Hypothalamus (tissue), 51 donors: Measurements from ENCODE around the gene G6PC2.
"Not testable (repeated sequence)": the region's sequence is repeated elsewhere in the genome, so short reads cannot be mapped to it uniquely, and the experiment has no call there.

ENCODE experiments used
- DNase-seq, 51 donors: peaks; one replicate each; lab custom pipeline; 2025; lab: John Stamatoyannopoulos, UW

G6PC2 gene, protein sequence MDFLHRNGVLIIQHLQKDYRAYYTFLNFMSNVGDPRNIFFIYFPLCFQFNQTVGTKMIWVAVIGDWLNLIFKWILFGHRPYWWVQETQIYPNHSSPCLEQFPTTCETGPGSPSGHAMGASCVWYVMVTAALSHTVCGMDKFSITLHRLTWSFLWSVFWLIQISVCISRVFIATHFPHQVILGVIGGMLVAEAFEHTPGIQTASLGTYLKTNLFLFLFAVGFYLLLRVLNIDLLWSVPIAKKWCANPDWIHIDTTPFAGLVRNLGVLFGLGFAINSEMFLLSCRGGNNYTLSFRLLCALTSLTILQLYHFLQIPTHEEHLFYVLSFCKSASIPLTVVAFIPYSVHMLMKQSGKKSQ

DNA sequence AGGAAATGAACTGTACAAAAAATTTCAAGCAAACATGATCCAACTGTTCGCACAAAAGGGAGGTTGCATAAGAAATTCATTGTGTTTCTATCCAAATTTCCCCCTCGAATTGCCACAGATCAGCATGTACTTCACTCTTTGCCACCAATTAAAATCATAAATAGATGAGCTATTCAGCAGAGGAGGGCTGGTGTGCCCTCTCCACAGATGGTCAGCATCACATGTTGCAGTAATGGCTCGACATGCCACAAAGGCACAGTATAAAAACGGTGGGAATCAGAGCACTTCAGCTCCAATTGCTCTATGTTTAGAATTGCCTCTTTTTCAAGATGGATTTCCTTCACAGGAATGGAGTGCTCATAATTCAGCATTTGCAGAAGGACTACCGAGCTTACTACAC is at the start of gene G6PC2:
G6PC2 (plus strand) TSS at position 289 of the 400 bp plus-strand sequence; CDS start at position 330, 41 bp downstream.
- DNase-seq: peak in 4 of 51 donors; percentile 1 to 4 (median 2)

DNA sequence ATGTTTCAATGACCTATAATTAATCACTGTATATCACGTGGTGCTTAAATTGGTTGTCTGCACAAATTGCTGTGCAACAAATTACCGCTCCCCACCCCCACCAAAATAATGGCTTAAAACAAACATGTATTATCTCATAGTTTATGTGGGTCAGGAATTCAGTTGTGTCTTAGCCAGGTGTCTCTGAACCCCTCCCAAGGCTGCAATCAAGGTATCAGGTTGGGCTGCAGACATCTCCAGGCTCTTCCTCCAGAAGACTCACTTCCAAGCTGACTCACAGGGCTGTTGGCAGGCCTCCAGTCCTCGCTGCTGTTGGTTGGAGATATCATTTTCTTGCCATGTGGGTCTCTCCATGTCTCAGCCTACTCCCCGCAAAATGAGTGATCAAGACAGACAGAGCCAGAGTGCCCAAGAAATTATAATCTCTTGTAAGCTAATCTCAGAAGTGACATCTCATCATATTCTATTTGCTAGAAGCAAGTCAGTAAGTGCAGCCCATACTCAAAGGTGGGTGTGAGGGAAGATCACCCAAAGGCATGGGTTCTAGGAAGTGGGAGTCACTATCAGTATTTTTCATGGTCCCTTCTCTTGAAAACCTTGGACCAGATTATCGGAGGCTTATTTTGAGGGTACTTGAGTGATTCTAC is 49.3 kb upstream of the G6PC2 start:
- peak in 1 of 51 donors; percentile 49 for DNase-seq

DNA sequence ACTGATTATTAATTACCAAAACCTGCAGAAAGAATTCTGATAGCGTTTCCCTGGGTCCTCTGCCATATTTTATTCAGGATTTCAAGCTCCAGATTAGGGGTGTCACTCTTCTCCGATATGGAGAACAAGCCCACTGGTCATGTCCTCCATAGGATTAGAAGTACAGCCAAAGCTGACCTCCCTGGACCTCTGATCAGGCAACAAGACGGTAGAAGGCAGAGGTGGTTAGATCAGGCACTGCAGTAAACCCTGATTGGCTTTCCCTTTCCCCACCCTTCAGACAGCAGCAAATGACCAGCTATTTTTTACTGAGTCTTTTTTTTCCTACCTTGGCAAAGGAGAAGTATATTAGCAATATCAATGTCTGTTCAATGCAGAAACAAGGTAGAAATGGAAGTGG is 48.6 kb upstream of the G6PC2 start:
- no peak for DNase-seq

DNA sequence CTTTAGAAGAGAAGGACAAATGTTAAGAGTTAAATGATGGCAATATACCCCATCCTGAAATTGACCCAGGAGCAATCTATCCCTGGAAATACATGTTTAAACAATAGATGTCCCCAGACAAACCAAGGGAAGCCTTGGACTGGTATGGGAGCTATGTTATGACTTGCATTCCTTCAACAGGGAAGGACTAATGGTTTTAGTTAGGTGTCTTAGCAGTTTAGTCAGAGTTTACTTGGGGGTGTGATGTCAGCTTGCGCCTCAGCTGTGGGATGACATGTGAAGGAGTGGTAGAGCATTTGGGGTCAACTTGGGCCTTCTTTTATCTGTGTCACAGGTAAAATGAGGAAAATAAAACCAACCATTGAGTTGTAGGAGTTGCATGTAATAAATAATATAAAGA is 47.6 kb upstream of the G6PC2 start:
- DNase-seq: no peak

DNA sequence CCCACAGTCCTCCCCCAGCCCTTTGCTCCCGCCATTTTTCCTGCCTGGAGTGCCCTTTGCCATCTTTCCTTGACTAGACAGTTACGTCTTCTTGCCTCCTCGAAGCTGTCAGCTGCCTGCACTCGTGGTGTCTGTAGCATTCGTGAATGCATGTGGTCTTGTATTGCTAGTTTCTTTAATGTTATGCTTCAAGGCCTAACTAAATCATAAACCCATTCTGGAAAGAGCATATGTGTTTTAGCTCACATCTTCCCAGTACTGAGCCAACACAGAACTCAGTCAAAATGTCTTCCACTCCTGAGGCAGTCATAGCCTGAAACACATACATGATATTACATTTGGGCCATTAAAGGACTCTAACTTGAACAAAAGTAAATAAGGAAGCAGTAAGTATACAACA is 46.4 kb upstream of the G6PC2 start:
- DNase-seq: no peak

DNA sequence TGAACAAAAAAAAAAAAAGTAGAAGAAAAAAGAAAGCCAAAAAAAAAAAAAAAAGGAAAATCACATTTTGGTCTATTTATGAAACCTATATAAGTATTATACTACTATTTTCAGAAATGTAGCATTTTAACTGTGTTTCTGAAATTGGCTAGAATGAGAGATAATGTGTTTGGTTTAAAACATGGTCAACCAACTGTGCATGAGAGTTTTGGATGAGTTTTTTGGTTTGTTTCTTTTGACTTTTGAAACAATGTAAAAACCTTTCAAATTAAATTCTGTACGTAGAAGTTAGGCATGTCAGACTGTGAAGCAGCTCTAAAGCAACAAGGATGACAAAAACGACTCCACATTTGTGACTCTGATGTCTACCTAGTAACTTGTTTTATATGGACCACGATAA is 45.5 kb upstream of the G6PC2 start:
- no peak for DNase-seq

DNA sequence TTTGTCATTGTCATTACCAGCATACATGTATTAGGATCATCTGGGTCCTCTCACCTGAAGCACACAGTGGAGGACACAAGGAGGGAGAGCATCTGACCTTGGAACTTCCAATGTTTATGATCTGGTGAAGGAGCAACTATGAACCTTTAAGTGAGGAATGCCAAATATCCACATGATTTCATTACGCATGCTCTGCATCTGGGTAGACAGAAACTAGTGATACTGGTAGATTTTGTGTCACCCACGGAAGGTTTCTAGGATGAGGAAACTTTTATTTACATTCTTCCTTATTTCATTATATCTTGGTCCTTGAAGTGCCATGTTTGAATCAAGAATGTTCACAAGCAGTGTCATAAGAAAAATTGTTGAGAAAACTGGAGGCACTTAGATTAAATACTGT is 42.9 kb upstream of the G6PC2 start:
- no peak for DNase-seq

DNA sequence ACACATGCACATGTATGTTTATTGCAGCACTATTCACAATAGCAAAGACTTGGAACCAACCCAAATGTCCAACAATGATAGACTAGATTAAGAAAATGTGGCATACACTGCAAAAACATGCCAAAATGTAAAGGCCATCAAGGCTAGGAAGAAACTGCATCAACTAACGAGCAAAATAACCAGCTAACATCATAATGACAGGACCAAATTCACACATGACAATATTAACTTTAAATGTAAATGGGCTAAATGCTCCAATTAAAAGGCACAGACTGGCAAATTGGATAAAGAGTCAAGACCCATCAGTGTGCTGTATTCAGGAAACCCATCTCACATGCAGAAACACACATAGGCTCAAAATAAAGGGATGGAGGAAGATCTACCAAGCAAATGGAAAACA is 33.9 kb upstream of the G6PC2 start:
- not testable (repeated sequence) for DNase-seq

DNA sequence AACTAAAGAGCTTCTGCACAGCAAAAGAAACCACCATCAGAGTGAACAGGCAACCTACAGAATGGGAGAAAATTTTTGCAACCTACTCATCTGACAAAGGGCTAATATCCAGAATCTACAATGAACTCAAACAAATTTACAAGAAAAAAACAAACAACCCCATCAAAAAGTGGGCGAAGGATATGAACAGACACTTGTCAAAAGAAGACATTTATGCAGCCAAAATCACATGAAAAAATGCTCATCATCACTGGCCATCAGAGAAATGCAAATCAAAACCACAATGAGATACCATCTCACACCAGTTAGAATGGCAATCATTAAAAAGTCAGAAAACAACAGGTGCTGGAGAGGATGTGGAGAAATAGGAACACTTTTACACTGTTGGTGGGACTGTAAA is 30.7 kb upstream of the G6PC2 start:
- not testable (repeated sequence) for DNase-seq

DNA sequence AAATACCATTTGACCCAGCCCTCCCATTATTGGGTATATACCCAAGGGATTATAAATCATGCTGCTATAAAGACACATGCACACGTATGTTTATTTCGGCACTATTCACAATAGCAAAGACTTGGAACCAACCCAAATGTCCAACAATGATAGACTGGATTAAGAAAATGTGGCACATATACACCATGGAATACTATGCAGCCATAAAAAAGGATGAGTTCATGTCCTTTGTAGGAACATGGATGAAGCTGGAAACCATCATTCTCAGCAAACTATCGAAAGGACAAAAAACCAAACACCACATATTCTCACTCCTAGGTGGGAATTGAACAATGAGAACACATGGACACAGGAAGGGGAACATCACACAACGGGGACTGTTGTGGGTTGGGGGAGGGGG is 30.3 kb upstream of the G6PC2 start:
- not testable (repeated sequence) for DNase-seq

DNA sequence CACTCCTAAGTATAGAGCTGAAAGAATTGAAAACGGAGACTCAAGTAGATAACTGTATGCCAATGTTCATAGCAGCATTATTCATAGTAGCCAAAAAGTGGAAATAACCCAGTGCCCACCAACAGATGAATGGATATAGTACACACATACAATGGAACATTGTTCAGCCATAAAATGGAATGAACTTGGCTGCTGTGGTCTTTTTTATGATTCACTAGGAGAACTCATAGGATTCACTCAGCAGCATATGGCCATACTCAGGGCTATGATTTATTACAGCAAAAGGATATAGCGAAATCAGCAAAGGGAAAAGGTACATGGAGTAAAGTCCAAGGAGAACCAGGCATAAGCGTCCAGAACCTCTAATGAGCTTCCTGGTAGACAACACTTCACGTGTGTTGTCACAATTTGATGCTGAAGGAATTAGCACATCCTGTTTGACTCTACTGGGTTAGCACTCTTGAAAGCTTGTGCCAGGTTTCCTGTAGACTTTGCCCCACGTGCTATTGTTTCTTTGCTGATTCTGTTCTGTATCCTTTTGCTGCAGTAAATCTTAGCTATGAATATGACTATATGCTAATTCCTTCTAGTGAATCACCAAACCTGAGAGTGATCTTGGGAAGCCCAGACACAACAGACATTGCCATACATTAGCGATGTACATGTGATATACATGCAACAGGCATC is 26.6 kb upstream of the G6PC2 start:
- DNase-seq: no peak

DNA sequence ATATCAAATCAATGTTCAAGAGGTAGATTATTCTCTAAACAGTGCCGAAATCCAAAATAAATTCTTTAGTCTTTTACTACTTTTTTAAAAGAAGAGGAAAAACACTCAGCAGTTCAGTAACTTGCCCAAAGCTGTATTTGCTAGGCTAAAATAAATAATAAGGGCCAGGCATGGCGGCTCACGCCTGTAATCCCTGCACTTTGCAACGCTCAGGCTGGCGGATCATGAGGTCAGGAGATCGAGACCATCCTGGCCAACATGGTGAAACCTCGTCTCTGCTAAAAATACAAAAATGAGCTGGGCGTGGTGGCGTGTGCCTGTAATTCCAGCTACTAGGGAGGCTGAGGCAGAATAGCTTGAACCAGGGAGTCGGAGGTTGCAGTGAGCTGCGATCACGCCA is 18.9 kb upstream of the G6PC2 start:
- not testable (repeated sequence) for DNase-seq

DNA sequence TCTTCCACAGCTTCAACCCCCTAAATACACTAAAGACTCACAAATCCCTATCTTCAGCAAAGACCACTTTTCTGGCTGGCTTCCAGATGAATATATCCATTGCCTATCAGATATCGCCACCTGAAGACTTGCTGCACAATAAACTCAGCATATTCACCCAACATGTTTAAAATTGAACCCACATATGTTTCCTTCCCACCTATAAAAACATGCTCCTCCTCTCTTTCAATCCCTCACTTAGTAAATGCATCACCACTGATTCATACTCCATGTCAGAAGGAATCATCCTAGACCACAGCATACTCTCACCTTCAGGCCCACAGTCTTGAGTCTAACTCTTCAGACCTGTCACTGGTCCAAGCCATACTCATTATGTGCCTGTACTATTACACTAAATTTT is 16.1 kb upstream of the G6PC2 start:
- no peak for DNase-seq

DNA sequence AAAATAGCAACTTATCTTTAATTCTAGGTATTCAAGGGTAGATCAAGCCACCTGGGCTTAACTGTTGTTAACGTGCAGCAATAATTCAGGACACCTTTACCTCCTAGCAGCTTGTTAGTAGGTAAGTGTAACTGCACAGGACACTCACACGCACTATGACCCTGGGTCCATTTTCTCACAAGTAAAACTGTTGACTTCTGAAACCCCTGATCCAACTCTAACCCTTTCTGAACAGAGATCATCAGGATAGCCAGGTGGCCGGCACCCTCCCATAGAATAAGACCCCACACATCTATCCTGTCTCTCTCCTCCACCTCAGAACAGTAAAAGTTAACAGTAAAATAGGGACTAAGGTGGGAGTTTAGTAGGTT is 11.5 kb upstream of the G6PC2 start:
- no peak for DNase-seq

DNA sequence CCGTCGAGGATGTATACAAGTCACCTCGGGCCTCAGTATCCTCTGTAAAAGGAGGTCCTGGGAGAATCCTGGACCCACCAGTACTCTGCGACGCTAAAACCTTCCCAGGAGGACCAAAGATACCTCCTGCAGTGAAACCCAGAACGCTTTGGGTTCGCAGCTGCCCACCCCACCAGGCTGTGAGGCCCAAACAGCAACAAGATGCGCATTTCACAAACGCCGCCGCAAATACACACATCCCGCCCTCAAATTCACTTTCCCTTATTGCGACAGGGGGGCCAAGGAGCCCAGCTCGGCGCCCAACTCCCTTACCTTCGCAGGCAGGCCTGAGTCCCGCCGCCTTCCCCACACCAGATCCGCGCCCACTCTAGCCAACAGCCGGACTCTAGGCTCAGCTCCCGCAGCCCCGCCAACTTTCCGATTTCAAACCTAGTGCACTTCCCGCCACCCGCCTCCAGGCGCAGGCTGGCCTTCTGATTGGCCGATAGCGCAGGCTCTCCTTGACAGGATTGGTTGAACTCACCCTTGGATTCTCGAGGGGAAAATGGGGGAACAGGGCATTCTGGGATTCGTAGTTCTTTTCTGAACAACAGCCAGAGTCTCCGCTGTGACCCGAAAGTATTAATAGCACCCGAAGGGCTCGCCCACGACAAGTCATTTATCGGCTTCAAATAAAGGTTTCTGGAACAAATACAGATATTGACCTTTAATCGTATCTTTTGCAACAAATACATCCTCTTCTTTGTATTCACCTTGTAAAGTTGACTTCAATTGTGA is 10.9 kb upstream of the G6PC2 start, which contains the start of gene SPC25:
SPC25 (minus strand) TSS at position 425 of the 777 bp plus-strand sequence. CDS start 911 bp downstream, outside the sequence.
- peak; percentile 13 to 89 (median 67) for DNase-seq

DNA sequence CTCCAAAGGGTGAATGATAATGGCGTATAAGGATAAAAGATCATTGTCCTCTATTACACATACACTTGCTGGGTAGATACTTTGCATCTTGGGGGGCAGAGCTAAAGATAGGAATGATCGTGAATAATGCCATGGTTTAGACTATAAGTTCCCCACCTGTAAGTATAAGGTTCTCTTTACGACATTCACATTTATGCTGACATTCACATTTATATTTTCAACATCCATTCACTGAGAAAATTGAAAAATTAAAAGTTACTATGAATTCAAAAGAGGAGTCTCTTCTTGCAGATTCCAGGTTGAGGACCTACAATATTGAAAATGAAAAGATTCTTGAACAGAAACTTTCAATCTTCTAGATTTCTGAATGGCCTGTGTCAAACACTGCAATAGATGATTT is 8.8 kb upstream of the G6PC2 start:
- DNase-seq: no peak

DNA sequence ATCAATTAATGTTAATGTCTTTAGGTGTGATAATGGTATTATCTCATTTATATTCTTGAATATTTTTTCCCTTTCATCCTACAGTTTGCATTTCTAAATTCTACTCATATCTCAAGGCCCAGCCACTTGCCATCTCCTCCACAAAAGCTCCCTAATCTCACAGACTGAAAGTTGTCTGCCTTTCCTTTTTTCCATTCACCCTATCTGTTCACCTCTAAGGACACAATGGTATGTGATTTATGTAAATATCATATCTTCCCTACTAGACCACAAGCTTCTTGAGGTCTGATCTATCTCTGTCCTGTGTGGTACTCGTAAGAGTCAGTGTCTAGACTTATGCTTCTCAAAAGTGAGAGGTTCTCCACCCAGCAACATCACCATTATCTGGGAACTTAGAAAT is 7.0 kb upstream of the G6PC2 start:
- DNase-seq: no peak

DNA sequence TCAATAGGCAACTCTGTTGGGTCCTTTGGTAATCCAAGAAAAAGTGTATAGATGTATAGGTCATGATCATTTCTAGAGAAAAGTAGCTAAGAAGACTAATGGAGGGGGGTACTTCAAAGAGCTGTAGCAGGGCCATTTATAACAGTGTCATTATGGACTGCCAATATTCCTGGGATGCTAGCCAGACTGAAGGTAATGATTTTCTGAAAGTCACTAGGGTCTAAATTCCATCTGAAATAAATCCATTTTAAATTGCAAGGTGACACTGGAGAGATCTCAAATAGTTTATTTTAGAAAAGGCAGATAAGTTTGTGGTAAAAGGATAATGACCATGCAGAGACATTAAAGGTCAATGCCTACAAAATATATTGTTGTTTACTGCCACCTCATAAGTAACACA is 6.4 kb upstream of the G6PC2 start:
- no peak for DNase-seq

DNA sequence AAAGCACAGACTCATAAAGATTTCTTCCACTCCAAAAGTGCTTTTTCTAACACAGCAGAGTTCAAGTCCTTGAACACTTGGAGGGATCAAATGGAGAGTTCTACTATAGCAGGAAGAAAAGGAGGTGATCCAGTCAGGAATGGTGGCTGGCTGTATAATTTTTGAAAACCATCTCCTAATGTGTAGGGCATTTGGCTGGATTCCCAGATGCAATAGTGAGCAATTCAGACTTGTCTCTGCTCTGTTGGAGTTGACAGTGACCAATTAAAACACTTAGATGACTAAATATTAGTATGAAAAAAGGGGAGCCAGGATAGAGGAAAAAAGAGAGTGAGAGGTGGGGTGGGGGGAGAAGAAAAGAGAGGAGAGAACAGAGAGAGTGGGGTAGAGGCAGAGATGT is 5.3 kb upstream of the G6PC2 start:
- DNase-seq: no peak

DNA sequence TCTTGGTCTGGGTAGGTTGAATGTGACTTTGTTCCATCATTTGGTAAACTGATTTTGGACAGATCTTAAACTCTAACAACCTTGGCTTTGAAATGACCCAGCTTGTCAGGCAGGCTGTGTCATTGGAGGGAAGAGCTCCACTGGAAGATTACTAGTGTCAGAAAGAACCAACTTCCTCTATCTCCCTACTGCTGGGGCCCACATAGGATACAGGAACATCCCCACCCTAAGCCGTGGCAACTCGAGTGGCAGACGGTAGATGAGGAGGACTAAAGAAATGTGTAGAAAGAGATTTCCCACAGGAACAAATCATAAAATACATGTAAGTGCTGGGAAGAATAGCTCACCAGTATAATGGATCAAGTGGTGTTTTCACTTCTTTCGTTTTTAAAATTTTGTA is 4.3 kb upstream of the G6PC2 start:
- DNase-seq: no peak

DNA sequence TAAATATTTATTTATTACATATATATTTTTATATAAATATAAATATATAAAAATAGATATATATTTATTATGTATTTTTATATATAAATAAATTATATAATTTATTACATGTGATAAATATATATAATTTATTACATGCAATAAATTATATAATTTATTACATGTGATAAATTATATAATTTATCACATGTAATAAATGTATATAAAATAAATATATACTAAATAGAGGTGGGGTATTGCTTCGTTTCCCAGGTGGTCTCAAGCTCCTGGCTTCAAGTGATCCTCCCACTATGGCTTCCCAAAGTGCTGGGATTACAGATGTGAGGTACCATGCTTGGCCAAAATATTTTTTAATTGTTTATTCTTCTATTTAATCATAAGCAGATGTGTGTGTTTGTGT is 3.6 kb upstream of the G6PC2 start:
- no peak for DNase-seq
